ENCODE results near the gene FAM83C. TPM values are rescaled to one million over a fixed set of nuclear protein-coding genes. Genes with fewer than 3 reads are reported as not detected.

FAM83C gene
- total and polyA plus RNA-seq, 2 donors (not counting 1 experiment from before 2014, with no cell fraction given): not detected

- Mint-ChIP-seq H3K4me3 (no peak overlapping the region), H3K9me3 (ENCODE audit: insufficient read depth) (no peaks in the 10 kb centered on the region), H3K4me1 (peaks cover 5% of the 10 kb centered on the region), H3K27me3 (peaks cover 3% of the 10 kb centered on the region), H3K27ac (no peak overlapping the region)
- H3K4me2 ChIP-seq (replicated peaks; ENCODE audit: low read depth, low read length, poor library complexity, severe bottlenecking): no peak overlapping the region
- WGBS (ENCODE audit: insufficient coverage): no CpG with 5 or more reads among the region's 4 CpGs
- no peak for DNase-seq
- no peak overlapping the region for H2AFZ ChIP-seq (ENCODE audit: insufficient read depth, low read depth, low read length, poor library complexity, severe bottlenecking)
- ATAC-seq (ENCODE audit: low read depth): no peak
- intact Hi-C loops (cut with micrococcal nuclease): loop anchor here (5.0 to 10.0 kb wide), 2 partner anchors 466 to 582 kb away; no protein-coding TSS in a partner anchor
- no peaks in the 10 kb centered on the region for H4K20me1 ChIP-seq (ENCODE audit: control insufficient read depth, insufficient read depth, low read length, poor library complexity, severe bottlenecking)
- no peak overlapping the region for H3K9ac ChIP-seq (ENCODE audit: low read length)
- H3K27ac ChIP-seq (ENCODE audit: low read length in 2 of 2): no peak overlapping the region
- peaks cover 0 to under 1% of the 10 kb centered on the region in 2 experiments for H3K36me3 ChIP-seq (replicated peaks in 1 of 2; ENCODE audit: control extremely low read depth in 1 of 2, control insufficient read depth in 1 of 2, extremely low read depth in 1 of 2, insufficient read depth in 2 of 2, low read length in 1 of 2)
- peaks cover 0 to 7% of the 10 kb centered on the region in 2 donors for H3K4me1 ChIP-seq (ENCODE audit: control insufficient read depth in 2 of 2, insufficient read depth in 2 of 2, low read length in 2 of 2)
- H3K27me3 ChIP-seq (replicated peaks in 1 of 4; ENCODE audit: control extremely low read depth in 1 of 4, control insufficient read depth in 3 of 4, insufficient read depth in 4 of 4, low read length in 3 of 4): peaks cover 0 to 6% (median 0%) of the 10 kb centered on the region in 4 experiments
- no peaks in the 10 kb centered on the region for H3K9me3 ChIP-seq (ENCODE audit: control extremely low read depth in 1 of 3, control insufficient read depth in 2 of 3, insufficient read depth in 1 of 3, low read length in 2 of 3)
- no peaks in the 10 kb centered on the region for H3K79me2 ChIP-seq (ENCODE audit: control insufficient read depth, insufficient read depth, low read length)
- H3K4me3 ChIP-seq (ENCODE audit: control extremely low read depth in 1 of 5, extremely low read depth in 1 of 5, insufficient read depth in 1 of 5, low read depth in 2 of 5, low read length in 4 of 5): no peak overlapping the region
- ChIA-PET POLR2A (no interaction called here), CTCF (interaction anchor here (0.7 to 6.1 kb wide), 3 partner anchors 9 to 1633 kb away, joined by 3 to 63 read pairs (median 9); no protein-coding TSS in a partner anchor)
- TF ChIP-seq EZH2 (IDR thresholded peaks at IDR 0.05; ENCODE audit: borderline replicate concordance, insufficient read depth, low read depth, low read length, poor library complexity, severe bottlenecking) (no peak), CTCF (IDR thresholded peaks at IDR 0.05) (no peak)
Observed at GRCh38 chr20:35300469-35301262, 8.4 kb upstream of the FAM83C start.

- H3K9ac ChIP-seq (ENCODE audit: low read length): no peak overlapping the region
- WGBS (ENCODE audit: insufficient coverage): 82% methylated on average over 4 of the region's 4 CpGs
- CTCF ChIA-PET: interaction anchor here (0.6 to 1.9 kb wide), 2 partner anchors 10 to 309 kb away, joined by 3 to 9 read pairs; no protein-coding TSS in a partner anchor
Observed at GRCh38 chr20:35299780-35300179, 7.6 kb upstream of the FAM83C start.

More at GRCh38 chr20:35299780-35300179, 7.6 kb upstream of the FAM83C start:
- no peaks in the 10 kb centered on the region for H3K9me3 ChIP-seq (ENCODE audit: control extremely low read depth in 1 of 3, control insufficient read depth in 2 of 3, insufficient read depth in 1 of 3, low read length in 2 of 3)
- ATAC-seq (ENCODE audit: low read depth) (no peak), DNase-seq (no peak)
- H3K4me1 ChIP-seq (ENCODE audit: control insufficient read depth in 2 of 2, insufficient read depth in 2 of 2, low read length in 2 of 2): peaks cover 0 to 7% of the 10 kb centered on the region in 2 donors
- intact Hi-C loops (cut with micrococcal nuclease): loop anchor here (5.0 to 10.0 kb wide), 2 partner anchors 465 to 583 kb away; no protein-coding TSS in a partner anchor
- H3K4me2 ChIP-seq (replicated peaks; ENCODE audit: low read depth, low read length, poor library complexity, severe bottlenecking): no peak overlapping the region
- H3K27me3 ChIP-seq (replicated peaks in 1 of 4; ENCODE audit: control extremely low read depth in 1 of 4, control insufficient read depth in 3 of 4, insufficient read depth in 4 of 4, low read length in 3 of 4): peaks cover 0 to 6% (median 0%) of the 10 kb centered on the region in 4 experiments
- Mint-ChIP-seq H3K27ac (no peak overlapping the region), H3K4me1 (peaks cover 5% of the 10 kb centered on the region), H3K4me3 (no peak overlapping the region), H3K27me3 (peaks cover 9% of the 10 kb centered on the region), H3K9me3 (ENCODE audit: insufficient read depth) (no peaks in the 10 kb centered on the region)
- H3K4me3 ChIP-seq (ENCODE audit: control extremely low read depth in 1 of 5, extremely low read depth in 1 of 5, insufficient read depth in 1 of 5, low read depth in 2 of 5, low read length in 4 of 5): no peak overlapping the region
- H2AFZ ChIP-seq (ENCODE audit: insufficient read depth, low read depth, low read length, poor library complexity, severe bottlenecking): no peak overlapping the region
- POLR2A ChIA-PET: no interaction called here
- no peaks in the 10 kb centered on the region for H3K79me2 ChIP-seq (ENCODE audit: control insufficient read depth, insufficient read depth, low read length)
- no peak for TF ChIP-seq CTCF (IDR thresholded peaks at IDR 0.05)
- no peak for TF ChIP-seq EZH2 (IDR thresholded peaks at IDR 0.05; ENCODE audit: borderline replicate concordance, insufficient read depth, low read depth, low read length, poor library complexity, severe bottlenecking)
- H3K36me3 ChIP-seq (replicated peaks in 1 of 2; ENCODE audit: control extremely low read depth in 1 of 2, control insufficient read depth in 1 of 2, extremely low read depth in 1 of 2, insufficient read depth in 2 of 2, low read length in 1 of 2): no peaks in the 10 kb centered on the region
- no peak overlapping the region for H3K27ac ChIP-seq (ENCODE audit: low read length in 2 of 2)
- H4K20me1 ChIP-seq (ENCODE audit: control insufficient read depth, insufficient read depth, low read length, poor library complexity, severe bottlenecking): no peaks in the 10 kb centered on the region
